A673 (cell line): ENCODE data around the gene IDE. TPM values are rescaled to one million over a fixed set of nuclear protein-coding genes. Genes with fewer than 3 reads are reported as not detected.
"Not testable (repeated sequence)": the region's sequence is repeated elsewhere in the genome, so short reads cannot be mapped to it uniquely, and the experiment has no call there.

Source experiments
- BruUV-seq: library from RNA; stranded (reverse); fragments of 400-500 nt; replicated peaks from 2 replicates; lab custom pipeline; 2021; lab: Mats Ljungman, UMichigan
- CTCF ChIA-PET: fragments of 300-600 bp; sonication (Branson Sonifier 250); formaldehyde crosslinking; loops from one replicate; lab custom pipeline; 2022; ENCODE audit warnings: antibody characterized with exemption; lab: Charles Lee
- POLR2A ChIA-PET: fragments of 300-600 bp; sonication (Branson Sonifier 250); formaldehyde crosslinking; loops from one replicate; lab custom pipeline; 2022; ENCODE audit warnings: antibody characterized with exemption; ENCODE audit not compliant: low non-redundant PET; lab: Charles Lee
- DNase-seq: peaks from one replicate; pipeline ENCODE4 v3.0.0-alpha.2; 2015; ENCODE audit warnings: low spot score
- H3K27ac ChIP-seq: fragments of 200-600 bp; sonication (generic); 2 replicates; pipeline ENCODE4 v1.5.1; 2016; ENCODE audit warnings: mixed run types, low read depth, mild to moderate bottlenecking, mixed read lengths, antibody characterized with exemption, low read length; ENCODE audit not compliant: poor library complexity, severe bottlenecking
- H3K27me3 ChIP-seq: fragments of 200-600 bp; sonication (generic); replicated peaks from 2 replicates; pipeline ENCODE4 v1.6.1; 2017; ENCODE audit warnings: mixed run types, low read depth, mild to moderate bottlenecking, mixed read lengths, antibody characterized with exemption, low read length; ENCODE audit not compliant: insufficient read depth, poor library complexity
- H3K36me3 ChIP-seq: fragments of 200-600 bp; sonication (generic); 2 replicates; pipeline ENCODE4 v1.6.1; 2016; ENCODE audit warnings: mixed run types, mild to moderate bottlenecking, mixed read lengths, antibody characterized with exemption, low read length; ENCODE audit not compliant: insufficient read depth, poor library complexity, severe bottlenecking
- H3K4me1 ChIP-seq: fragments of 200-600 bp; sonication (generic); 2 replicates; pipeline ENCODE4 v1.6.1; 2017; ENCODE audit warnings: mixed run types, mild to moderate bottlenecking, mixed read lengths, antibody characterized with exemption, low read length; ENCODE audit not compliant: insufficient read depth, poor library complexity, severe bottlenecking
- H3K4me3 ChIP-seq: fragments of 200-600 bp; sonication (generic); 2 replicates; pipeline ENCODE4 v1.5.1; 2016; ENCODE audit warnings: low read depth, mixed run types, mild to moderate bottlenecking, mixed read lengths, low read length; ENCODE audit not compliant: poor library complexity, severe bottlenecking
- H3K9me3 ChIP-seq: fragments of 200-600 bp; sonication (generic); 2 replicates; pipeline ENCODE4 v1.6.1; 2016; ENCODE audit warnings: mixed run types, low read depth, mild to moderate bottlenecking, mixed read lengths, antibody characterized with exemption, low read length; ENCODE audit not compliant: poor library complexity, severe bottlenecking
- EZH2 ChIP-seq: fragments of 200-600 bp; sonication (generic); IDR thresholded peaks from 2 replicates; pipeline ENCODE4 v1.6.1; 2017; ENCODE audit warnings: borderline replicate concordance, low read depth, mild to moderate bottlenecking, mixed read lengths, antibody characterized with exemption, low read length; ENCODE audit not compliant: poor library complexity, severe bottlenecking
- intact Hi-C: fragments of 100-400 bp; cut with micrococcal nuclease; formaldehyde crosslinking; loops from one replicate; pipeline ENCODE4 v1.10.0; 2022; ENCODE audit not compliant: unreplicated experiment
- total RNA-seq: library from RNA; stranded (reverse); gene quantifications from 2 replicates; pipeline ENCODE4 v1.2.3, GENCODE V29; 2021
- TF ChIP-seq, protein P1 (sequence below): fragments of 300-800, 200-600 bp; sonication (generic); conservative IDR thresholded peaks from 2 replicates; pipeline ENCODE4 v1.5.1; 2017; ENCODE audit warnings: low read depth, mild to moderate bottlenecking, antibody characterized with exemption, low read length, moderate library complexity, mixed read lengths

The IDE gene
- total RNA-seq, 1 experiment from 2014 or later: 87.8 TPM

DNA sequence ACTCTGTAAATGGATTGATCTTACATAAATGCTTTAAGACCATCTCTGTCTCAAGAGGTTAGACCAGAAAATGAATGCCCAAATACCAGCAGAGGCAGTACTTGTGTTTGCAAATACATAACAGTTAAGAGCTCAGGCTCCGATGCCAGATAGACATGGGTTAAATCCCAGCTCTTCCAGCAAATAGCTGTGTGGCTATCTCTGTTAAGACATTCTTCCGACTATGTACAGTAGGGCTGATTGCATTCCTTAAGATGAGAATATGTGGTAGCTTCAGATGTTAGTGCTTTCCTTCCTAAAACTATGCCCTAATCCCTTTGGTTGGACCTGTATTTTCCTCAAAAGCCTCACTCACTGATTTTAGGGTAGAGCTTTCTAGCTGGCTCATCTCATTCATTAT, 2.2 kb downstream of the IDE start:
- ChIA-PET POLR2A (interaction anchor here (0.6 kb wide), 1 partner anchor 121 kb away, joined by 4 read pairs; no protein-coding TSS in a partner anchor), CTCF (no interaction called here)
- Histone ChIP-seq H3K27me3 (no peaks in the 10 kb centered on the region), H3K36me3 (peaks cover 8% of the 10 kb centered on the region), H3K27ac (no peak overlapping the region), H3K4me1 (peaks cover 17% of the 10 kb centered on the region), H3K4me3 (peak overlapping the region; percentile 83), H3K9me3 (no peaks in the 10 kb centered on the region)
- BruUV-seq: no TSS peak
- DNase-seq: no peak
- intact Hi-C loops: loop anchor here (5.0 kb wide), 1 partner anchor 484 kb away; no protein-coding TSS in a partner anchor
- no peak for TF ChIP-seq EZH2

DNA sequence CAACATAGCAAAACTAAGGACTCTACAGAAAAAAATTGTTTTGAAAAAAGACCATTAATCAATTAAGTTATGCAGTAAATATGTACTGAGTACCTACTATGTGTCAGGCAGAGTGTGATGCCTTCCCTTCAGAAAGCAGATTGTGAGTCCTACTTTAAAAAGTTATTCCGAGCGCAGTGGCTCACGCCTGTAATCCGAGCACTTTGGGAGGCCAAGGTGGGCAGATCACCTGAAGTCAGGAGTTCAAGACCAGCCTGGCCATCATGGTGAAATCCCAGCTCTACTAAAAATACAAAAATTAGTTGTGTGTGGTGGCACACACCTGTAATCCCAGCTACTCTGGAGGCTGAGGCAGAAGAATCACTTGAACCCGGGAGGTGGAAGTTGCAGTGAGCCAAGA, 4.2 kb downstream of the IDE start:
- intact Hi-C loops: loop anchor here (5.0 kb wide), 1 partner anchor 482 kb away; no protein-coding TSS in a partner anchor
- POLR2A ChIA-PET, H3K27ac ChIP-seq, BruUV-seq, DNase-seq, H3K9me3 ChIP-seq, CTCF ChIA-PET, H3K4me3 ChIP-seq, H3K27me3 ChIP-seq: not testable (repeated sequence)
- peaks cover 11% of the 10 kb centered on the region for H3K4me1 ChIP-seq
- H3K36me3 ChIP-seq: peaks cover 14% of the 10 kb centered on the region

DNA sequence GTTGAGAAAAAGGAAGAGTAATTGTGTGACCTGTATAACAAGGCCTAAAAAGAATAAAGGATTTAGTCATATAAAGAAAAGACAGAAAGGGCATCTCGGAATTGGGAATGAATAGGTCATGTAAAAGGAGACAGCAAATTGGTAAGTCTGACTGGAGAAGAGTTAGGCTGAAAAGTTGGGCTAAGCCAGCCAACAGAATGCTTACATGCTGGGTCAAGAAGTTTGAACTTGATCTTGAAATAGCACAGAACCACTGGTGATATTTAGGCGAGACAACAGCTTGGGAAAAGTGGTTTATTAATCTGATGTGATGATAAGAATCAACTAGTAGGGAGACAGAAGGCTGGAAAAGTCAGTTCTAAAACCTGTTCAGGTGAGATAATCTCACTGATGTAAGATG, 4.8 kb downstream of the IDE start:
- Histone ChIP-seq H3K9me3 (no peaks in the 10 kb centered on the region), H3K36me3 (peaks cover 14% of the 10 kb centered on the region), H3K27ac (no peak overlapping the region), H3K27me3 (no peaks in the 10 kb centered on the region), H3K4me3 (no peak overlapping the region), H3K4me1 (peaks cover 10% of the 10 kb centered on the region)
- POLR2A ChIA-PET: no interaction called here
- BruUV-seq: no TSS peak
- TF ChIP-seq, protein P1, sequence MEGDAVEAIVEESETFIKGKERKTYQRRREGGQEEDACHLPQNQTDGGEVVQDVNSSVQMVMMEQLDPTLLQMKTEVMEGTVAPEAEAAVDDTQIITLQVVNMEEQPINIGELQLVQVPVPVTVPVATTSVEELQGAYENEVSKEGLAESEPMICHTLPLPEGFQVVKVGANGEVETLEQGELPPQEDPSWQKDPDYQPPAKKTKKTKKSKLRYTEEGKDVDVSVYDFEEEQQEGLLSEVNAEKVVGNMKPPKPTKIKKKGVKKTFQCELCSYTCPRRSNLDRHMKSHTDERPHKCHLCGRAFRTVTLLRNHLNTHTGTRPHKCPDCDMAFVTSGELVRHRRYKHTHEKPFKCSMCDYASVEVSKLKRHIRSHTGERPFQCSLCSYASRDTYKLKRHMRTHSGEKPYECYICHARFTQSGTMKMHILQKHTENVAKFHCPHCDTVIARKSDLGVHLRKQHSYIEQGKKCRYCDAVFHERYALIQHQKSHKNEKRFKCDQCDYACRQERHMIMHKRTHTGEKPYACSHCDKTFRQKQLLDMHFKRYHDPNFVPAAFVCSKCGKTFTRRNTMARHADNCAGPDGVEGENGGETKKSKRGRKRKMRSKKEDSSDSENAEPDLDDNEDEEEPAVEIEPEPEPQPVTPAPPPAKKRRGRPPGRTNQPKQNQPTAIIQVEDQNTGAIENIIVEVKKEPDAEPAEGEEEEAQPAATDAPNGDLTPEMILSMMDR: no peak
- TF ChIP-seq EZH2: no peak
- CTCF ChIA-PET: no interaction called here
- intact Hi-C loops: no loop called here
- no peak for DNase-seq

DNA sequence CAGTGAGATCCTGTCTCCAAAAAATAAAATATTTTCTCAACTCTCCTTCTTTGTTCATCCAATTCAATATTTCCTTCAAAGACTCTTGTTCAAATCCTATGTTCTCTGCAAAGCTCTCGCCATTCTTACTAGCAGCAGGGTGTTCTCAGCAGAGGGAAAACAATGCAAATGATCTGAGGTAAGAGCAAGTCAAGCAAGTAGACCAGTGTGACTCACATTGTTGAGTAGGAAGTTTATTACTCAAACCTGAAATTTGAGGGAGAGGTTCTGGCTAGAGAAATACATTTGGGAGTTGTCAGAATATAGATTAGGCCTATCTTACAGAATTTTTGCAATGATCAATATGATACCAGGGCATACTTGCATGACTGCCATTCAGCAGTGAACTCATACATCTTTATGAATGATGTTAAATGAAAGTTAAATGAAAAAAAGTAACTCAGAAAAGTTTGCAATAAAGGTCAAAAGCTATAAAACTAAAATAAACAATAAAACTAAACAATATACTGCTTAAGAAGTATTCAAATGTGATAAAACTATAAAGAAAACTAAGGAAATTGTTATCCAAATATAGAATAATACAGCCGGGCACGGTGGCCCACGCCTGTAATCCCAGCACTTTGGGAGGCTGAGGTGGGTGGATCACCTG, 5.8 kb downstream of the IDE start:
- peaks cover 10% of the 10 kb centered on the region for H3K4me1 ChIP-seq
- no TSS peak for BruUV-seq
- H3K9me3 ChIP-seq: no peaks in the 10 kb centered on the region
- intact Hi-C loops: no loop called here
- H3K36me3 ChIP-seq: peaks cover 18% of the 10 kb centered on the region
- no peak for TF ChIP-seq EZH2
- TF ChIP-seq, protein P1: no peak
- ChIA-PET POLR2A (no interaction called here), CTCF (no interaction called here)
- no peak overlapping the region for H3K4me3 ChIP-seq
- H3K27ac ChIP-seq: no peak overlapping the region
- peak; percentile 25 for DNase-seq
- H3K27me3 ChIP-seq: no peaks in the 10 kb centered on the region
